T-helper 2 cell treated with Interferon-gamma antibody and Interleukin-4, amounts not matched to agents 5 μg/mL and 100 μg/mL, for 36 hours (primary cell): ENCODE measurements around the gene CHCHD6.

Experiments
- DNase-seq: peaks from one replicate; pipeline ENCODE4 v3.0.0; 2021; ENCODE audit warnings: low spot score
- H3K27ac Mint-ChIP-seq: one replicate; pipeline ENCODE4 v1.8.0; 2021; ENCODE audit warnings: mild to moderate bottlenecking, mixed read lengths
- H3K27me3 Mint-ChIP-seq: one replicate; pipeline ENCODE4 v1.8.0; 2021; ENCODE audit warnings: low read depth, mixed read lengths
- H3K36me3 Mint-ChIP-seq: one replicate; pipeline ENCODE4 v1.8.0; 2021; ENCODE audit warnings: low read depth, mixed read lengths
- H3K4me1 Mint-ChIP-seq: one replicate; pipeline ENCODE4 v1.8.0; 2021; ENCODE audit warnings: low read depth, mixed read lengths
- H3K4me3 Mint-ChIP-seq: one replicate; pipeline ENCODE4 v1.8.0; 2022; ENCODE audit warnings: mild to moderate bottlenecking, moderate library complexity, mixed read lengths
- H3K9me3 Mint-ChIP-seq: one replicate; pipeline ENCODE4 v1.8.0; 2021; ENCODE audit warnings: mixed read lengths

Gene CHCHD6

GRCh38 chr3:126858887-126859286, 154.8 kb downstream of the CHCHD6 start:
- H3K4me3 Mint-ChIP-seq = no peak overlapping the region
- H3K9me3 Mint-ChIP-seq = no peaks in the 10 kb centered on the region
- DNase-seq = no peak
- H3K36me3 Mint-ChIP-seq = no peaks in the 10 kb centered on the region
- H3K27me3 Mint-ChIP-seq = no peaks in the 10 kb centered on the region
- no peaks in the 10 kb centered on the region for H3K4me1 Mint-ChIP-seq
- H3K27ac Mint-ChIP-seq = no peak overlapping the region

- DNase-seq = no peak
- Mint-ChIP-seq H3K27me3 (no peaks in the 10 kb centered on the region), H3K4me3 (no peak overlapping the region), H3K36me3 (no peaks in the 10 kb centered on the region), H3K27ac (no peak overlapping the region), H3K4me1 (no peaks in the 10 kb centered on the region), H3K9me3 (no peaks in the 10 kb centered on the region)
These were observed 155.6 kb downstream of the CHCHD6 start for GRCh38 chr3:126859415-126860246.

- Mint-ChIP-seq H3K27me3 (no peaks in the 10 kb centered on the region), H3K4me1 (peaks cover 4% of the 10 kb centered on the region), H3K9me3 (peaks cover 4% of the 10 kb centered on the region), H3K27ac (no peak overlapping the region), H3K4me3 (no peak overlapping the region), H3K36me3 (peaks cover 5% of the 10 kb centered on the region)
- no peak for DNase-seq
These were observed 161.7 kb downstream of the CHCHD6 start for GRCh38 chr3:126865736-126866135.

GRCh38 chr3:126866175-126866759, 162.2 kb downstream of the CHCHD6 start:
- H3K4me1 Mint-ChIP-seq = peaks cover 4% of the 10 kb centered on the region
- DNase-seq = no peak
- peaks cover 4% of the 10 kb centered on the region for H3K9me3 Mint-ChIP-seq
- no peak overlapping the region for H3K27ac Mint-ChIP-seq
- no peaks in the 10 kb centered on the region for H3K27me3 Mint-ChIP-seq
- H3K36me3 Mint-ChIP-seq = peaks cover 5% of the 10 kb centered on the region
- H3K4me3 Mint-ChIP-seq = no peak overlapping the region

GRCh38 chr3:126867190-126867862, 163.3 kb downstream of the CHCHD6 start:
- Mint-ChIP-seq H3K27ac (no peak overlapping the region), H3K36me3 (peaks cover 5% of the 10 kb centered on the region), H3K4me1 (peaks cover 4% of the 10 kb centered on the region), H3K4me3 (no peak overlapping the region), H3K9me3 (peaks cover 4% of the 10 kb centered on the region), H3K27me3 (no peaks in the 10 kb centered on the region)
- no peak for DNase-seq

GRCh38 chr3:126867863-126868200, 163.8 kb downstream of the CHCHD6 start:
- no peak overlapping the region for H3K4me3 Mint-ChIP-seq
- no peak overlapping the region for H3K27ac Mint-ChIP-seq
- H3K4me1 Mint-ChIP-seq = peaks cover 4% of the 10 kb centered on the region
- H3K9me3 Mint-ChIP-seq = peaks cover 4% of the 10 kb centered on the region
- no peak for DNase-seq
- no peaks in the 10 kb centered on the region for H3K27me3 Mint-ChIP-seq
- H3K36me3 Mint-ChIP-seq = peaks cover 5% of the 10 kb centered on the region

- Mint-ChIP-seq H3K4me1 (peaks cover 2% of the 10 kb centered on the region), H3K27ac (no peak overlapping the region), H3K4me3 (no peak overlapping the region), H3K36me3 (no peaks in the 10 kb centered on the region), H3K9me3 (no peaks in the 10 kb centered on the region), H3K27me3 (no peaks in the 10 kb centered on the region)
- no peak for DNase-seq
These were observed 166.7 kb downstream of the CHCHD6 start for GRCh38 chr3:126870608-126871210.

GRCh38 chr3:126872701-126873342, 168.8 kb downstream of the CHCHD6 start:
- Mint-ChIP-seq H3K4me1 (no peaks in the 10 kb centered on the region), H3K27ac (no peak overlapping the region), H3K9me3 (no peaks in the 10 kb centered on the region), H3K27me3 (no peaks in the 10 kb centered on the region), H3K4me3 (no peak overlapping the region), H3K36me3 (no peaks in the 10 kb centered on the region)
- DNase-seq = no peak

GRCh38 chr3:126873416-126873815, 169.4 kb downstream of the CHCHD6 start:
- H3K4me1 Mint-ChIP-seq = no peaks in the 10 kb centered on the region
- H3K9me3 Mint-ChIP-seq = no peaks in the 10 kb centered on the region
- H3K36me3 Mint-ChIP-seq = no peaks in the 10 kb centered on the region
- H3K27me3 Mint-ChIP-seq = no peaks in the 10 kb centered on the region
- H3K27ac Mint-ChIP-seq = no peak overlapping the region
- DNase-seq = no peak
- no peak overlapping the region for H3K4me3 Mint-ChIP-seq

GRCh38 chr3:126878664-126879063, 174.6 kb downstream of the CHCHD6 start:
- Mint-ChIP-seq H3K4me1 (no peaks in the 10 kb centered on the region), H3K27ac (no peak overlapping the region), H3K4me3 (no peak overlapping the region), H3K36me3 (no peaks in the 10 kb centered on the region), H3K9me3 (no peaks in the 10 kb centered on the region), H3K27me3 (no peaks in the 10 kb centered on the region)
- DNase-seq = no peak

GRCh38 chr3:126880901-126881300, 176.9 kb downstream of the CHCHD6 start:
- H3K9me3 Mint-ChIP-seq = no peaks in the 10 kb centered on the region
- H3K27ac Mint-ChIP-seq = no peak overlapping the region
- H3K4me1 Mint-ChIP-seq = no peaks in the 10 kb centered on the region
- DNase-seq = no peak
- no peaks in the 10 kb centered on the region for H3K36me3 Mint-ChIP-seq
- no peak overlapping the region for H3K4me3 Mint-ChIP-seq
- H3K27me3 Mint-ChIP-seq = no peaks in the 10 kb centered on the region

GRCh38 chr3:126881861-126882260, 177.8 kb downstream of the CHCHD6 start:
- H3K27me3 Mint-ChIP-seq = no peaks in the 10 kb centered on the region
- H3K4me1 Mint-ChIP-seq = peaks cover under 1% of the 10 kb centered on the region
- no peaks in the 10 kb centered on the region for H3K9me3 Mint-ChIP-seq
- H3K36me3 Mint-ChIP-seq = no peaks in the 10 kb centered on the region
- no peak for DNase-seq
- H3K4me3 Mint-ChIP-seq = no peak overlapping the region
- no peak overlapping the region for H3K27ac Mint-ChIP-seq

GRCh38 chr3:126883241-126883640, 179.2 kb downstream of the CHCHD6 start:
- Mint-ChIP-seq H3K9me3 (no peaks in the 10 kb centered on the region), H3K4me1 (peaks cover 10% of the 10 kb centered on the region), H3K27me3 (no peaks in the 10 kb centered on the region), H3K36me3 (no peaks in the 10 kb centered on the region), H3K4me3 (no peak overlapping the region), H3K27ac (no peak overlapping the region)
- no peak for DNase-seq

- no peak overlapping the region for H3K4me3 Mint-ChIP-seq
- H3K4me1 Mint-ChIP-seq = peaks cover 14% of the 10 kb centered on the region
- H3K27ac Mint-ChIP-seq = no peak overlapping the region
- no peaks in the 10 kb centered on the region for H3K36me3 Mint-ChIP-seq
- no peaks in the 10 kb centered on the region for H3K27me3 Mint-ChIP-seq
- no peaks in the 10 kb centered on the region for H3K9me3 Mint-ChIP-seq
- no peak for DNase-seq
These were observed 181.4 kb downstream of the CHCHD6 start for GRCh38 chr3:126885425-126885824.
